ENCODE measurements around the gene CD4.
A peak's percentile ranks its signal among the peaks of the same experiment; 100 is the strongest.

The CD4 gene

GRCh38 chr12:6778574-6779550 is 10.5 kb upstream of the CD4 start:
- peak; percentile 94 for DNase-seq (ENCODE audit: low spot score)

- no peak for DNase-seq (ENCODE audit: low spot score)
Observed at GRCh38 chr12:6779708-6780432, 9.5 kb upstream of the CD4 start.

GRCh38 chr12:6780573-6780972 is 8.8 kb upstream of the CD4 start:
- no peak for DNase-seq (ENCODE audit: low spot score)

GRCh38 chr12:6782119-6782518 is 7.2 kb upstream of the CD4 start:
- DNase-seq (ENCODE audit: low spot score), result no peak

DNA sequence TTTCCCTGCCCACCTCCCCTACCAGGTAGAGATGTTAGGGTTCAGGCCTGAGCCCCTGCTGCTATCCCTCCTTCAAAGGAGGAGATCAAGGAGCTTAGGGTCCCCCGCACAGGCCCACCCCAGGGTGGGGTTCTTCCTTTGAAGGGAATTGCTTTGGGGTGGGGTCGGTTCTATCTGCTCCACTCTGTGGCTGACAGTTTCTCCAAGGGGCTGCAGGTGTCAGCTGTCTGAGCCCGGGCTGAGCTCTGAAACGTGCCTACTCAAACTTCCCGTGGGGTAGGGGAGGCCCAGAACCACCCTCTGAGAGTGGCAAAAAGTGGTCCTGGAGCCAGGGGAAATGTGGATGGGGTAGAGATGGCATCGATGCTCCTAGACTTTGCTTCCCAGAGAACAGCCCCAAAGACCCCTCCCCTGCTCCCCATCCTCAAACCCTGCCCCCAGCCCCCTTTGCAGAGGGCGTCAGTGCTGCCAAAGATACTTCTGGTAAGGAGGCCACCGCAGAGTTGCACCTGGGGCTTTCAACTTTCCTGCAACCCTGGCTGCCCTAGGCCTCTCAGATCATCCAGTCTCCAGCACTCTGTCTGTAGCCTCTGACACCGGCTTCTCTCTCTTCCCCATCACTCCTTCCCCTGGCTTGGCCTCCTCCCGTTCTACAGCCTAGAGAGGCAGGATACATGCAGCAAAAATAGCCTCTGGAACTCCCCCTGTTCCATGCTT is 6.3 kb upstream of the CD4 start:
- no peak for DNase-seq (ENCODE audit: low spot score)

DNA sequence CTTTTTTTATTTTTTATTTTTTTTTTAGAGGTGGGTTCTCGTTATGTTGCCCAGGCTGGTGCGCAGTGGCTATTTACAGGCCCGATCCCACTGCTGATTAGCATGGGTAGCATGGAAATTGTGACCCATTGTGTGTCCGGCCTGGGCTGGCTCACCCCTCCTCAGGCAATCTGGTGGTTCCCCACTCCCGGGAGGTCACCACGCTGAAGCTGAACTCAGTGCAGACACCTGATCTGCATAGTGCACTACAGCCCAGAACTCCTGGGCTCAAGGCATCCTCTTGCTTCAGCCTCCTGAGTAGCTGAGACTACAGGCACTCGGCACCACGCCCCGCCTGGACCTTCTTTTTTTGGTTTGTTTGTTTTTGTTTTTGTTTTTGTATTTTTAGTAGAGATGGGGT is 5.5 kb upstream of the CD4 start:
- no peak for DNase-seq (ENCODE audit: low spot score)

DNA sequence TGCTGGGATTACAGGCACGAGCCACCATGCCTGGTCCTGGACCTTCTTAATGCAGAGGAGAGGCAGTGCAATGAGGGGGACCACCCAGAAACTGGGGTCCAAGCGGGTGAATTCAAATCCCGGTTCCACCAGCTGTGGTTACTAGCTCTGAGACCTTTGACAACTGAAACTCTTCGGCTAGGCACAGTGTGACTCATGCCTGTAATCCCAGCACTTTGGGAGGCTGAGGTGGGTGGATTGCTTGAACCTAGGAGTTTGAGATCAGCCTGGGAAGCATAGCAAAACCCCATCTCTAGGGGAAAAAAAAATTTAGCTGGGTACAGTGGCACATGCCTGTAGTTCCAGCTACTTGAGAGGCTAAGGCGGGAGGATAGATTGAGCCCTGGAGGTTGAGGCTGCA is 5.0 kb upstream of the CD4 start:
- DNase-seq (ENCODE audit: low spot score), result no peak

DNA sequence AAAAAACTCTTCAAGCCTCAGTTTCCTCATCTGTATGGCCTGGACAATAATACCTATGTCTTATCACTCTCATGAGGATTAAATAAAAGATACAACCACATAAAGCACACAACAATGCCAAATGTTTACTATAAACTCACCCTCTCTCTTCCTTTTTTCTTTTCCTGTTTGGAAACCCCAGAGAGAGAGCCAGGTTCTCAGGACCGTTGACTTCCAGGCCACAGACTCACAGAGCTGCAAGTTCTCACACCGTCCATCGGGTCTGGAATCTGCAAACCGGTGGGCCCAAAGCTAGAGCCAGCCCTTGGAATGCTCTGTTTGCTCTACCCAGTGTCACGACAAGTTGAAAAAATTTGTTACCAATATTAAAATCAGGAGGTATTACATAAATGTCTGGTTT is 4.6 kb upstream of the CD4 start:
- no peak for DNase-seq (ENCODE audit: low spot score)

DNA sequence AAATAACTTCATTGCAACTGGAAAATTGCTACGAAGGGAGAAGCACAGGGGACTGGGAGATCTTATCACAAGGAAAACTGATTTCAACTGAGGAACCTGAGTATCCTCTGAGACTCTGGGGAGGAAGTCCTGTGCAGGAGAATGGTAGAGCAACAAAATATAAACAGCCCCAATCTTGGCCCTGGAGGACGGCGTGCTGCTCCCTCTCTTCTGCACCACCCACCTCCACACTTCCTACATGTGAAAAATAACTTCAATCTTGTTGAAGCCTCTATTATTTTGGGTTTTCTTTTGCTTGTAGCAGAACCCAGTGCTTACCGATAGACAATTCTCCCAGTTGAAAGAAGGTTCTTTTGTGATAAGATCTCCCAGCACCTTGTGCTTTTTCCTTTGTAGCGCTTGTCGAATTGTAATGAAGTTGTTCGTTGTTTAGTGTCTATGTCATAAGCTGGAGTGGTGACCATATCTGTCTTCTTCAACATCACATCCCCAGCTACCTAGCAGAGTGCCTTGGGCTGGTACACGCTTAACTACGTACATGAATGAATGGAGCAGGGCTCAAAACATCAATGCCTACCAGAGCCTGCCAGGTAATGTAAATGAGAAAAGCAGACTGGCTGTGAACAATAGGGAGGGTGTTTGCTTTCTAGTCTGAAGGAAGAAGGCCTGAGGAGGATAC is 2.8 kb upstream of the CD4 start:
- DNase-seq (ENCODE audit: low spot score), result no peak

GRCh38 chr12:6787309-6787708 is 2.0 kb upstream of the CD4 start:
- no peak for DNase-seq (ENCODE audit: low spot score)

- no peak for DNase-seq (ENCODE audit: low spot score)
Observed at GRCh38 chr12:6790496-6791150, 1.3 kb downstream of the CD4 start.

DNA sequence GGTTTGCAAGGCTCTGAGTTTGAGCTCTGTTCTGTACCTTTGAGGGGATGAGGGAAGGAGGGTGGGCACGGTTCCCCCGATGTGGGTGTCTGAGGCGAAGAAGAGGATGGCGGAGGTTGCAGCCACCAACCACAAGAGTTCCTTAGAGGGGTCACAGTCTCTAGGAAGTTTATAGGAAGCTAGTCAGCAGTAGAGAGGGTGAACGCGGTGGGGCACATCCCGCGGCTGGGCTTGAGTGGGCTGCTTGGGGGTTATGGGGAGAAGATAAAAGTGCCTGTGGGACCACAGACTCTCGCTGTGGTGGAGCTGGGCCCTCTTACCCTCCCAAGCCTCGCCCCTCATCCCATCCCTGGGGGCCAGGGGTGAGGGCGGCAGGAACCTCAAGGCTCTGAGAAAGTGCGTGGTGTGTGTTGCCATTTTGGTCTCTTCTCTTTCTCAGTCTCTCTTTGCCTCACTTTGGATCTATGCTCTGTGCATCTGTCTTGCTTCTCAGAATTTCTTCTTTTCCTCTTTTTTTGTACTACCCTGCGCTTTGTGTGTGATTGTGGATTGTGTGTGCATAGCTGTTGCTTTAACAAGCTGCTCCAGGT is 2.7 kb downstream of the CD4 start:
- DNase-seq (ENCODE audit: low spot score), result no peak

- no peak for DNase-seq (ENCODE audit: low spot score)
Observed at GRCh38 chr12:6792522-6793201, 3.3 kb downstream of the CD4 start.

- DNase-seq (ENCODE audit: low spot score), result no peak
Observed at GRCh38 chr12:6795088-6795487, 5.8 kb downstream of the CD4 start.

GRCh38 chr12:6796576-6796975 is 7.2 kb downstream of the CD4 start:
- no peak for DNase-seq (ENCODE audit: low spot score)

DNA sequence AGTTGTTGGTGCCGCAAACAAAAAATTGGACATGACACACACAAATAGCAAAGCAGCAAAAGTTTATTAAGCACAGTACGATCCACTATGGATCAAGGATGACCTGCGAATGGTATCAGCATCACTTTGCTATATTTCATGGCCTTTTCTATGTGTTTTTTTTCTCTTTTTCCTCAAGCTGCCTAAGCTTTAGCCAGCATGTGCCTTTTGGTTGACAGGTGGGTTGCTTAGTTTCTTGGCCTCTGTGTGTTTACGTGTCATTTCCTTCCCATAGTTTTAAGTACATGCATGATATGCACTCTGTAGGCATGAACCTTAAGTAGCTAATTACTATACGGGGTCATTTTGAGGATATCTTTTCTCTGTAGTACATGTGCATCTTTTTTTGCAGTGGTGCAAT is 9.8 kb downstream of the CD4 start:
- DNase-seq (ENCODE audit: low spot score), result no peak

GRCh38 chr12:6807170-6807569 is 17.8 kb downstream of the CD4 start:
- no peak for DNase-seq (ENCODE audit: low spot score)

- DNase-seq (ENCODE audit: low spot score), result no peak
Observed at GRCh38 chr12:6809056-6809455, 19.7 kb downstream of the CD4 start.

DNA sequence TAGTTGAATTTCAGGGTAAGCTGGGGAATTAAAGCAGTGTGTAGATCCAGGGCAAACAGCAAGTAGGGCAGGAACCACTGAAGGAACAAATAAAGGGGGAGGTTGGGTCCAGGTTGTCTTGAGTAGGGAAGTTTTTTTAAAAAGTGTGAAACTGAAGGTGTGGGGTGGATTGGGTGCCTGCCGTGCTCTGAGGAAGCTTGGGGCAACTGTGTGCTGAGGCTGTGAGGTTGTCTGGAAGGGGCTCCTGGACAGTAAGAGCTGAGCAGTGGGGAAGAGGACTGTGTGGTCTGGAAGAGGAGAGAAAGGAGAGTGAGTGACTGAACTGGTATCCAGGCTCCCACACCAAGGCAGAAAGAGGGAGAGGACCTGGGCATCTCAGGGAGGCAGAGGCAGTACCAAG is 21.4 kb downstream of the CD4 start:
- DNase-seq (ENCODE audit: low spot score), result no peak

DNA sequence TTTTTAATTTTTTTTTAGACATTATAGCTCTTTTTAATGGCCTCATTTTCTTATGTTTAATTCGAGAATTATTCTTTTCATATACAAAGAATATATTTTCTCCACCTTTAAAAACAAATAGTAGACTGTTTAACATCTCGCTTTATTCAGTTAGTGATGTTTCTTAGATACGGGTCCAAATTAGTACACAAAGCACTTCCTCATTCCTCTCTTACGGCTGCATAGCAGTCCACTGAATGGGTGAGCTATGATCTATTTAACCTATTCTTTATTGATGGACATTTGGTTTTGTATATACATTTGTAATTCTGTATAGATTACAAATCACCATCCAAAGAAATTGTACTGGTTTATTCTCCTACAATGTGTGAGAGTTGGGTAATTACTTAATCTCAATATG is 24.0 kb downstream of the CD4 start:
- DNase-seq (ENCODE audit: low spot score), result no peak

DNA sequence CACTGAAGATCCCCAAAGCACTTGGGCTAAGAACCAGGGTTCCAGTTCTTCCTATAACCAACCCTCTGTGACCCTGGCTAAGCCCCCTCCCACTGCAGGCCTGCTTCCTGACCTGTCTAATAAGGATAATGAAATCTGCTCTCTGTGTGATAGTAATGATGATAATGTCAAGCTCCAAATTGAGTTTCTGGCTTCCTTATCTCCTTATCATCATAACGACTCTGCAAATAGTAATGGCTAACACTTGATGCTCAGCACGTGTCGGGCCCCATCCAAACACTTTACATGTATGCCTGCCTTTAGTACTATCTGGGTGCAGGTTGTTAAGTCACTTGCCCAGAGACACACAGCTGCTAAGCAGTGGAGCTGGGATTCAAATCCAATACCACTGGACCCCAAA is 27.3 kb downstream of the CD4 start:
- DNase-seq (ENCODE audit: low spot score), result no peak
